ENCODE measurements around the gene CYP19A1.

Gene CYP19A1
- total RNA-seq, result 4.6 to 123 (median 20.0) reads per million in 17 experiments

- no peak for DNase-seq
These were observed at the start of gene CYP19A1 for GRCh38 chr15:51338496-51338895. Gene CYP19A1 (minus strand): TSS chr15:51338596. CDS start chr15:51242912, 95,684 bp downstream.

- no peak for DNase-seq
These were observed 49.3 kb upstream of the CYP19A1 start for GRCh38 chr15:51387699-51388041.

GRCh38 chr15:51386960-51387698, 48.7 kb upstream of the CYP19A1 start:
- no peak for DNase-seq

DNA sequence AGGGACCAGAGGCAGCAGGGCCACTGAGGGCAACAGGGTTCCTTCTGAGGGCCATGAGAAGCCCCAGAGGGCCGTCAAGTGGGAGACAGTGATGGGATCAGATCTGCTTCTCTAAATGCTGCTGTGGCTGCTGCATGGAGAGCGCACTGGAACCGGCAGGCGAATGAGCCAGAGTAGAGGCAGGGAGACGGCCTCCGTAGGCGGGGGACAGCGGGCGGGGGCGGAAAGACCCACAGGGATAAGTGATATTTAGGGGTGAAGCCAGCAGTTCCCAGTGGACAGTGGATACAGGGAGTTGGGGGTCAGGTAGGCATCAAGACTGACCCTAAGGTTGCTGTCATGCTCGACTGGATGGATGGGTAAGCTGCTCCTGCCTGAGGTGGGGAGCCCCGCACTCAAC, 48.1 kb upstream of the CYP19A1 start:
- DNase-seq, result no peak

DNA sequence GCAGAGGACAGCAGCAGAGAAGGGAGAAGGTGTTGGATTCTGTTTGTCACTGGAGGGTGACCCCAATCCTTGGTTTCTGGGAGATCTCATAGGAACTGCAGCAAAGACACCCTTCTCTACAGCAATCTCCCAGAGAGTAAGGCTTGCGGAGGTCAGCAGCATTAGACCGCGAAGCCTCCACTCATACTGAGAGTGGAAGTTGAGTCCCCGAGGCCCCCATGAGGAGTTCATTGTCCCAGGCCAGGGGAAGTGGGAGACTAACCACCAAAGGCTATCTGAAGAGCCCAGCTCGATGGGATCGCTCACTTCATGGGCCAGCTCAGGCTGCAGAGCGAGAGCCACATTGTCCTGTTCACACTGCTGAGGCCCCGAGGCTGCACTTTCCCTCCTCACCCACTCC, 47.6 kb upstream of the CYP19A1 start:
- DNase-seq, result no peak

- peak; percentile 50 to 69 (median 59) for DNase-seq
These were observed 44.4 kb upstream of the CYP19A1 start for GRCh38 chr15:51382787-51383186.

- peak; percentile 80 to 91 (median 84) for DNase-seq
These were observed 42.8 kb upstream of the CYP19A1 start for GRCh38 chr15:51380999-51381806.

DNA sequence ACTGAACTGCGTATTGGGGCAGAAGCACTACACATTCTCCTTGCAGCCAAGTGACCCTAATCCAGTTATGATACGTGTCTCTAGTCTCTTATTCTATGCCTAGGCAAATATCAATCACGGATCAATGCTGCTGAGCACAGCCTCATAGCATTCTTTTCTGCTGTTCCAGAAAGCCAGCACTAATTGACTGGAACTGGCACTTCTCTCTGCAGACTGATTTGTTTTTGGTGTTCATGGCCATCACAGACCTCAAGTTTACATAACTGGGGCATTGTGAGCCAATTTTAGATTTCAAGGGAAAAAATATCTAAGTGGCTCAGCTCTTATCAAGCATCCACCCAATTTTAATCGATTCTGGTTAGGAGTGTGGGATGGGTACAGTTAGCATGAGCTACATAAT, 41.0 kb upstream of the CYP19A1 start:
- DNase-seq, result no peak

GRCh38 chr15:51378406-51378805, 40.0 kb upstream of the CYP19A1 start:
- DNase-seq, result no peak

DNA sequence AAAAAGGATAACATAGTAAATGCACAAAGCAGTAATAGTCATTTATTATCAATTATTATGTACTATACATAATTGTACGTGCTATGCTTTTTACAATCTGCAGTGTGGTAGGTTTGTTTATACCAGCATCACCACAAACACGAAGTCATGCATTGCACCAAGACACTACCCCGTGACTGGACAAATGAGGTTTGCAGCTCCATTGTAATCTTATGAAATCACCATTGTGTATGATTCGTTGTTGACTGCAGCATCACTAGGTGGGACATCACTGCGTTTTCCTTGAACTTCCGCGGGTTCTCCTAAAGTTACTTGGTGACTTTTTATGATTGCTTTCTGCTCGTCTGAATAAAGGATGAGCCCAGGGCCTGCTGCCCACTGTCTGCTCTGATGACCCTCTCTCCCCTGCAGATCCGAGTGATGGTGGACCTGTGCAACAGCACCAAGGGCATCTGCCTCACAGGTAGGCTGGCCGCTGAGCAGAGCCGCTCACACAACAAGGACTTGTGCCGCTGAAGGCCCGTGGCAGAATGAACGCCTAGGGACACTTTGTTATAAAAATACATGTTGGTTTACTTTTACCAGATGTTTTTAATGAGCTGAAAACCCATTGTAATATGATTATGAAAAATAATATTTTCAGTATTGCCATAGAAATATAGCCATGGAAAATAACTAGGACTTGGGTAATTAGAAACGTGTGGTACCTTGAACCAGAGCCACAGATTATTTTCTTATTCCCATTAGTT, 38.8 kb upstream of the CYP19A1 start:
- no peak for DNase-seq

GRCh38 chr15:51375966-51376640, 37.7 kb upstream of the CYP19A1 start:
- no peak for DNase-seq

DNA sequence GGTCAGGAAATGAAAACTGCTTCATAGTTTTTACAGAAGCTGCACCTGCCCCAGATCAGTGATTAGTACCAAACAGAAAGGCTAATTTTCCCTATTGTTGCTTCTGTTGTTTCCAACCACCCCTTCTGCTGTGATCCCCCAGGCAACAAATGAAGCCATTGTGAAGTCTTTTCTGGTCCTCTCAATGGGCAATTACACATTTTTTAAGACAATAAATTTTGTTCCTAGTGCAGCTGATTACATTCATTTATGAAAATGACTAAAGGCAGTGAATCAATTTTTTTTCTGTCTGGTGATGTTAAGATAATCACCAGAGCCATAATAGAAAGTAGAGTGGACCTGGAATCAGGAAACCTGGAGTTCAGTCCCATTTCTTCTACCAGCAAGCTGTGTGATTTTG, 35.7 kb upstream of the CYP19A1 start:
- no peak for DNase-seq

- no peak for DNase-seq
These were observed 32.9 kb upstream of the CYP19A1 start for GRCh38 chr15:51371266-51371665.

GRCh38 chr15:51369451-51369761, 31.0 kb upstream of the CYP19A1 start:
- DNase-seq, result no peak

DNA sequence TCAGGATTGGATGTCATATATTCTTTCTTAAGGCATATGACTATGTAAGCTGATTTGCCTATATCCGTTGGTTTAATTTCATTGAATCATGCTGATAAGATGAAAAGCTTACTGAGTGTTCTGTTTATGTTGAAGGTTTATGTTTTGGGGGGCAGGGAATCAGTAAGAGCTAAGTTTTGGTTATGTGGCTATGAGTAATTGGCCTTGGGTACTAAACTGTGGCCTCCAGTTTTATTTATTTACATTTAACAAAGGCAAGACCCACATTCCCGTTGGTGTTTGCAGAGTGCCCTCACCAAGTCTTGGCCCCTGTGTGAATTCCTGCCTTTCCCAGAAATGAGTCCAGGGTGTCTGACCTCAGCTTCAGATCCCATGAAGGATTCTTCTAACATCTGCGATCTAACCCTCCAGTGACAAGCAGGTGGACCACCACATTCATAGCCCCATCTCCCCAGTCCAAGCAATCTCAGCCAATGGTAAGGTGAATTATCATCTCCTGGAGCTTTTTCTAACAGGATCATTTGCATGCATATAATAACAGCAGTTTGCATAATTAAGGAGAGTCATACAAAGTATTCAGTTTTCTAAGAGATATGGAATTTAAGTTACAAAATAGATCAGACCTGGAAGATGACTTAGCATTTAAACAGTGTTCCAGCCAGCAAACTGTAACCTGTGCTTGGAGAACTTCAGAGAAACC, 30.5 kb upstream of the CYP19A1 start:
- no peak for DNase-seq

- no peak for DNase-seq
These were observed 29.9 kb upstream of the CYP19A1 start for GRCh38 chr15:51368307-51368706.

- no peak for DNase-seq
These were observed 29.1 kb upstream of the CYP19A1 start for GRCh38 chr15:51367322-51367976.

DNA sequence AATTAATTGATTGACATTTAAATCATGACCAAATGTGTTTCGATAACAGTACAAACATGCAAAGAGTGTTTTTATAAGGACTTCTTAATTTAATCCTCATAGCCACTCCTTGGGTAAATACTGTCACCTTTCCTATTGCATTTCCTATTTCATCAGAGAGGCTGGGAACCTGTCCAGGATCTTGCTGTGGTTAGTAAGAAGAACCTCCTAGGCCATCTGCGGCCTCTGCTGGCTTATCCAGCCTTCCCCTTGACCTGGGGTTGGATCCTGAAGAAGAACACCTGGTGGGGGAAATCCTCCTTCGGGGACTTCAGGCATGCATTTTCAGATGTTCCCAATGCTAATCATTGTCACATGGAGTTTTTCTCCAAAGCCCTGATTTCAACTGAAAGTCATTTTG, 28.5 kb upstream of the CYP19A1 start:
- no peak for DNase-seq

DNA sequence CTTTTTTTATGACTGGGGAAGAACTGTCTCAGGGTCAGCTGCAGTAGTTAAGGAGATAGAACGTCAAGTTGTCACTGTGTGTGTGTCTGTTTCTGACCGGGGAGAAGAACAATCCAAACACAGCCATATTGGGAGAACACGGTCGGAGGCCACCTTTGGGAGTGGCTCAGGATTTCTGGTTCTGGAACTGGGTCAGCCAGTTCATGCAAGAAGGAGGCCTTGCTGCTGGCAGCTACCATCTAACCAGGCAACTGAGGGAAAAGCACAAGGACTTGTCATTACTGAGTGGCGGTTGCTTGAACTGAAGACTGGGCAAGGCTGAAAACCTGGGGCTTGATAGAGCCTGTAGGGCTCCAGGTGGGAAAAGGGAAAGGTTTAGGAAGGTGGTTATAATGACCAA, 27.7 kb upstream of the CYP19A1 start:
- DNase-seq, result no peak

- no peak for DNase-seq
These were observed 27.0 kb upstream of the CYP19A1 start for GRCh38 chr15:51365417-51365816.

- peak; percentile 8 to 48 (median 44) for DNase-seq
These were observed 25.0 kb upstream of the CYP19A1 start for GRCh38 chr15:51363383-51363782.

DNA sequence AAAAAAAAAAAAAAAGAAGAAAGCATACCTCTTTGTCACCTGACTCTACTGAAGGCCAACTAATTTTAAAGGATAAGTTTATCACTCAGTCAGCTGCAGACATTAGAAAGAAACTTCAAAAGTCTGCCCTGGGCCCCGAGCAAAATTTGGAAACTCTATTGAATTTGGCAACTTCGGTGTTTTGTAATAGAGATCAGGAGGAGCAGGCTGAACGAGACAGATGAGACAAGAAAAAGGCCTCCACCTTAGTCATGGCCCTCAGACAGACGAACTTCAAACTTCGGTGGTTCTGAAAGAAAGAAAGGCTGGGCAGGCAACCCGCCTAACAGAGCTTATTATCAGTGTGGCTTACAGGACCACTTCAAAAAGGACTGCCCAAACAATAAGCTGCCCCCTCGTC, 21.6 kb upstream of the CYP19A1 start:
- DNase-seq, result peak in 2 of 4 experiments; percentile 29 to 34

All from suppressor macrophage (primary cell).